ENCODE measurements around the gene LDB2.
A peak's percentile ranks its signal among the peaks of the same experiment; 100 is the strongest.

The LDB2 gene

DNA sequence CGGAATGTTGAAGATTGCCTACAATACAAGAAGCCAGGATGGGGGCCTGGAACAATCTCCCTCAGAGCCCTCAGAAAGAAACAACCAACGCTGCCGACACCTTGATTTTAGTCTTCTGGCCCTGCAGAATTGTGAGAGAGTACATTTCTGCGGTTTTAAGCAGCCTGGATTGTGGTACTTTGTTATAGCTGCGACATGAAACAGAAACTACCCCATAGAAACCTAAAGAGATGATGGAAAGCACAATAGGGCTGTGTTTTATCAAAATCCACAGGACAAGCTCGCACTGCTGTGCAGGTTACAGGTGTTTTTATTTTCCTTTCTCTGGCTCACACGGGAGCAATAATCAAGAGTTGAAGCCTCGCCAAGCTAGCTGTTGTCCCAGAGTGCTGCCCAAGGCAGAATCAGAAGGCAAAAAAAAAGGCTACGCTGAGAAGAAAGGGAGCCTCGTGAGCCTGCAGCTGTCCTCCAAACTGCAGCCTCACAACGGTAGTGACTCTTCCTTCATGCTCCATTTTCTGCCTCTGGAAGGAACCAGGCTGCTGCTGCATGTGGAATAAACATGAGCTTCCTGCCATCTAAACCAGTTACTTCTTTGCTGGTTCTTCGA lies 232.4 kb downstream of the LDB2 start:
- TF ChIP-seq, protein P1, sequence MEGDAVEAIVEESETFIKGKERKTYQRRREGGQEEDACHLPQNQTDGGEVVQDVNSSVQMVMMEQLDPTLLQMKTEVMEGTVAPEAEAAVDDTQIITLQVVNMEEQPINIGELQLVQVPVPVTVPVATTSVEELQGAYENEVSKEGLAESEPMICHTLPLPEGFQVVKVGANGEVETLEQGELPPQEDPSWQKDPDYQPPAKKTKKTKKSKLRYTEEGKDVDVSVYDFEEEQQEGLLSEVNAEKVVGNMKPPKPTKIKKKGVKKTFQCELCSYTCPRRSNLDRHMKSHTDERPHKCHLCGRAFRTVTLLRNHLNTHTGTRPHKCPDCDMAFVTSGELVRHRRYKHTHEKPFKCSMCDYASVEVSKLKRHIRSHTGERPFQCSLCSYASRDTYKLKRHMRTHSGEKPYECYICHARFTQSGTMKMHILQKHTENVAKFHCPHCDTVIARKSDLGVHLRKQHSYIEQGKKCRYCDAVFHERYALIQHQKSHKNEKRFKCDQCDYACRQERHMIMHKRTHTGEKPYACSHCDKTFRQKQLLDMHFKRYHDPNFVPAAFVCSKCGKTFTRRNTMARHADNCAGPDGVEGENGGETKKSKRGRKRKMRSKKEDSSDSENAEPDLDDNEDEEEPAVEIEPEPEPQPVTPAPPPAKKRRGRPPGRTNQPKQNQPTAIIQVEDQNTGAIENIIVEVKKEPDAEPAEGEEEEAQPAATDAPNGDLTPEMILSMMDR (IDR thresholded peaks at IDR 0.05; ENCODE audit: low read length), result no peak
- TF ChIP-seq EZH2 (optimal IDR thresholded peaks at IDR 0.05; ENCODE audit: low read depth, low read length), result no peak
- no peak for TF ChIP-seq EZH2phosphoT487 (IDR thresholded peaks at IDR 0.05; ENCODE audit: low read length)
- 0 out of 2 replicates have a peak, but pooled peaks cover 7% of the 10 kb centered on the region for H3K4me1 ChIP-seq (ENCODE audit: low read length)
- H3K27ac ChIP-seq (ENCODE audit: low read length), result peak overlapping the region; percentile 11; the same call in 1 of the 2 replicates
- H3K27me3 ChIP-seq (replicated peaks; ENCODE audit: insufficient read depth, low read length), result no peaks in the 10 kb centered on the region
- peak overlapping the region; percentile 73 for H3K4me2 ChIP-seq (ENCODE audit: low read depth, low read length)
- peak; percentile 86 for DNase-seq
- H3F3A ChIP-seq (ENCODE audit: insufficient read depth, low read length), result peaks cover 7% of the 10 kb centered on the region; the same call in 1 of the 2 replicates
- H3K4me3 ChIP-seq (ENCODE audit: low read length), result peak overlapping the region; percentile 19; the same call in 1 of the 2 replicates
- H3K9me3 ChIP-seq (replicated peaks; ENCODE audit: insufficient read depth, low read length), result no peaks in the 10 kb centered on the region
- no peaks in the 10 kb centered on the region for H3K36me3 ChIP-seq (replicated peaks; ENCODE audit: insufficient read depth, low read length)
- no peaks in the 10 kb centered on the region for H4K20me1 ChIP-seq (ENCODE audit: insufficient read depth, low read length)
- no peaks in the 10 kb centered on the region for H3K9me2 ChIP-seq (replicated peaks; ENCODE audit: insufficient read depth, low read length)
- H3K9ac ChIP-seq (ENCODE audit: low read length), result no peak overlapping the region
- no peaks in the 10 kb centered on the region for H3K79me2 ChIP-seq (ENCODE audit: low read length)
- H2AFZ ChIP-seq (ENCODE audit: low read length), result no peak overlapping the region

DNA sequence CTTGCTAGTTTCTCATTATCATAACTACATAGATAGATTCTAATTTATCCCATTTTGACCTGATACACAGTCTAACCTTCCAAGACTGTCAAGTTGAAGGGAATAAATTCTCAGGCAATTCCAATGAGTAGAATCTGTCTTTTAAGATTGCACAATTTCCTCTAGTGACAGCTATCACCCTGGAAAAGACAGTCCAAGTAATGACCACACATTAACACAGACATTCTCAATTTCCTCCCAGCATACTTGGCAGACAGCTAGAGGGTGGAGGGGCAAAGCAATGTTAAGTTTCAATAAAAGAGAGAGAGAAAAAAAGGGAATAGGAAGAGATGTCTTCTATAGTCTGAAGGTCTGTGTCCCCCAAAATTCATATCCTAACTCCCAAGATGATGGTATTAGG lies 234.7 kb downstream of the LDB2 start:
- Histone ChIP-seq H3K27me3 (replicated peaks; ENCODE audit: insufficient read depth, low read length) (no peaks in the 10 kb centered on the region), H3K4me3 (ENCODE audit: low read length) (no peak overlapping the region), H3K9ac (ENCODE audit: low read length) (no peak overlapping the region), H3K27ac (ENCODE audit: low read length) (no peak overlapping the region), H3K4me2 (ENCODE audit: low read depth, low read length) (no peak overlapping the region), H3K4me1 (ENCODE audit: low read length) (0 out of 2 replicates have a peak, but pooled peaks cover 7% of the 10 kb centered on the region), H3K9me2 (replicated peaks; ENCODE audit: insufficient read depth, low read length) (no peaks in the 10 kb centered on the region), H3K36me3 (replicated peaks; ENCODE audit: insufficient read depth, low read length) (no peaks in the 10 kb centered on the region), H2AFZ (ENCODE audit: low read length) (no peak overlapping the region), H4K20me1 (ENCODE audit: insufficient read depth, low read length) (no peaks in the 10 kb centered on the region), H3K9me3 (replicated peaks; ENCODE audit: insufficient read depth, low read length) (no peaks in the 10 kb centered on the region), H3K79me2 (ENCODE audit: low read length) (no peaks in the 10 kb centered on the region), H3F3A (ENCODE audit: insufficient read depth, low read length) (peaks cover 7% of the 10 kb centered on the region; the same call in 1 of the 2 replicates)
- DNase-seq, result no peak
- TF ChIP-seq EZH2 (optimal IDR thresholded peaks at IDR 0.05; ENCODE audit: low read depth, low read length) (no peak), EZH2phosphoT487 (IDR thresholded peaks at IDR 0.05; ENCODE audit: low read length) (no peak)
- TF ChIP-seq, protein P1 (IDR thresholded peaks at IDR 0.05; ENCODE audit: low read length), result no peak

DNA sequence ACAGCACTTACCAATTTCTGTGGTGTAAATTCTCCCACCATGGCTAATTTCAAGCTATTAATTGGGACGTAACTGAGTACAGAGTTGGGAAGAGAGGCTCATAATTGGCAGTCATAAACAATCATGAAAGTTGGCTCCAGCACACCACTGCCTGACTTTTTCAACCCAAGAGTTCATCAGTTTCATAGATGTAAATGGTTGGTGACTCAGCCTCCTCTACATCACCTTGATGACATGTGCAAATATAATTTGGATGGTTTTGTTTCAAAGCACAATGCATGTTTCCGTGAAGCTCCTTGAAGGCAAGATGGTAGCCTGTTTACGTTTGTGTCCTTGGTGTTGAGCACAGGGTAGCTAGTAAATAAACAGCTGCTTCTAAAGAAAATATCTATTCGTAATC lies 235.1 kb downstream of the LDB2 start:
- H2AFZ ChIP-seq (ENCODE audit: low read length), result no peak overlapping the region
- H3K27ac ChIP-seq (ENCODE audit: low read length), result no peak overlapping the region
- H3K4me2 ChIP-seq (ENCODE audit: low read depth, low read length), result no peak overlapping the region
- no peaks in the 10 kb centered on the region for H3K27me3 ChIP-seq (replicated peaks; ENCODE audit: insufficient read depth, low read length)
- TF ChIP-seq, protein P1 (IDR thresholded peaks at IDR 0.05; ENCODE audit: low read length), result no peak
- TF ChIP-seq EZH2phosphoT487 (IDR thresholded peaks at IDR 0.05; ENCODE audit: low read length) (no peak), EZH2 (optimal IDR thresholded peaks at IDR 0.05; ENCODE audit: low read depth, low read length) (no peak)
- H4K20me1 ChIP-seq (ENCODE audit: insufficient read depth, low read length), result no peaks in the 10 kb centered on the region
- H3K9me3 ChIP-seq (replicated peaks; ENCODE audit: insufficient read depth, low read length), result no peaks in the 10 kb centered on the region
- 0 out of 2 replicates have a peak, but pooled peaks cover 7% of the 10 kb centered on the region for H3K4me1 ChIP-seq (ENCODE audit: low read length)
- no peaks in the 10 kb centered on the region for H3K36me3 ChIP-seq (replicated peaks; ENCODE audit: insufficient read depth, low read length)
- no peaks in the 10 kb centered on the region for H3K9me2 ChIP-seq (replicated peaks; ENCODE audit: insufficient read depth, low read length)
- no peak overlapping the region for H3K9ac ChIP-seq (ENCODE audit: low read length)
- H3K4me3 ChIP-seq (ENCODE audit: low read length), result no peak overlapping the region
- no peak for DNase-seq
- H3F3A ChIP-seq (ENCODE audit: insufficient read depth, low read length), result peaks cover 7% of the 10 kb centered on the region; the same call in 1 of the 2 replicates
- no peaks in the 10 kb centered on the region for H3K79me2 ChIP-seq (ENCODE audit: low read length)

Measured in MM.1S (cell line).